Parathyroid adenoma (tissue), 2 donors: ENCODE data around the gene FAM124B.

Source experiments
- H2AFZ ChIP-seq: fragments of 300-600 bp; sonication (generic); one replicate; pipeline ENCODE4 v1.7.0; 2017; ENCODE audit warnings: antibody characterized with exemption, mild to moderate bottlenecking
- H3K27ac ChIP-seq: fragments of 300-600 bp; sonication (generic); one replicate; pipeline ENCODE4 v1.7.0; 2017
- H3K27me3 ChIP-seq: fragments of 300-600 bp; sonication (generic); one replicate; pipeline ENCODE4 v1.7.0; 2017; ENCODE audit warnings: low read length; ENCODE audit not compliant: control insufficient read depth, insufficient read depth
- H3K36me3 ChIP-seq: fragments of 300-600 bp; sonication (generic); one replicate; pipeline ENCODE4 v1.7.0; 2017; ENCODE audit warnings: low read length; ENCODE audit not compliant: control insufficient read depth, insufficient read depth
- H3K4me1 ChIP-seq: fragments of 300-600 bp; sonication (generic); one replicate; pipeline ENCODE4 v1.7.0; 2017; ENCODE audit warnings: control low read depth
- H3K4me2 ChIP-seq: fragments of 300-600 bp; sonication (generic); one replicate; pipeline ENCODE4 v1.7.0; 2017; ENCODE audit warnings: low read length
- H3K4me3 ChIP-seq: fragments of 300-600 bp; sonication (generic); one replicate; pipeline ENCODE4 v1.7.0; 2017; ENCODE audit warnings: low read depth, low read length
- H3K79me2 ChIP-seq: fragments of 300-600 bp; sonication (generic); one replicate; pipeline ENCODE4 v1.7.0; 2017; ENCODE audit warnings: control low read depth
- H3K9ac ChIP-seq: fragments of 300-600 bp; sonication (generic); one replicate; pipeline ENCODE4 v1.7.0; 2017; ENCODE audit warnings: mild to moderate bottlenecking
- H3K9me3 ChIP-seq: fragments of 300-600 bp; sonication (generic); one replicate; pipeline ENCODE4 v1.7.0; 2017; ENCODE audit warnings: low read length; ENCODE audit not compliant: control insufficient read depth
- TF ChIP-seq, protein P1 (sequence below): fragments of 300-600 bp; sonication (generic); IDR thresholded peaks from one replicate; pipeline ENCODE4 v1.7.0; 2017; ENCODE audit warnings: antibody characterized with exemption, mild to moderate bottlenecking
- donor health status: primary hyperparathyroidism.

The FAM124B gene

GRCh38 chr2:224379172-224379571 is 22.7 kb downstream of the FAM124B start:
- TF ChIP-seq, protein P1, sequence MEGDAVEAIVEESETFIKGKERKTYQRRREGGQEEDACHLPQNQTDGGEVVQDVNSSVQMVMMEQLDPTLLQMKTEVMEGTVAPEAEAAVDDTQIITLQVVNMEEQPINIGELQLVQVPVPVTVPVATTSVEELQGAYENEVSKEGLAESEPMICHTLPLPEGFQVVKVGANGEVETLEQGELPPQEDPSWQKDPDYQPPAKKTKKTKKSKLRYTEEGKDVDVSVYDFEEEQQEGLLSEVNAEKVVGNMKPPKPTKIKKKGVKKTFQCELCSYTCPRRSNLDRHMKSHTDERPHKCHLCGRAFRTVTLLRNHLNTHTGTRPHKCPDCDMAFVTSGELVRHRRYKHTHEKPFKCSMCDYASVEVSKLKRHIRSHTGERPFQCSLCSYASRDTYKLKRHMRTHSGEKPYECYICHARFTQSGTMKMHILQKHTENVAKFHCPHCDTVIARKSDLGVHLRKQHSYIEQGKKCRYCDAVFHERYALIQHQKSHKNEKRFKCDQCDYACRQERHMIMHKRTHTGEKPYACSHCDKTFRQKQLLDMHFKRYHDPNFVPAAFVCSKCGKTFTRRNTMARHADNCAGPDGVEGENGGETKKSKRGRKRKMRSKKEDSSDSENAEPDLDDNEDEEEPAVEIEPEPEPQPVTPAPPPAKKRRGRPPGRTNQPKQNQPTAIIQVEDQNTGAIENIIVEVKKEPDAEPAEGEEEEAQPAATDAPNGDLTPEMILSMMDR: no peak
- H3K4me1 ChIP-seq: peaks cover 42% of the 10 kb centered on the region

DNA sequence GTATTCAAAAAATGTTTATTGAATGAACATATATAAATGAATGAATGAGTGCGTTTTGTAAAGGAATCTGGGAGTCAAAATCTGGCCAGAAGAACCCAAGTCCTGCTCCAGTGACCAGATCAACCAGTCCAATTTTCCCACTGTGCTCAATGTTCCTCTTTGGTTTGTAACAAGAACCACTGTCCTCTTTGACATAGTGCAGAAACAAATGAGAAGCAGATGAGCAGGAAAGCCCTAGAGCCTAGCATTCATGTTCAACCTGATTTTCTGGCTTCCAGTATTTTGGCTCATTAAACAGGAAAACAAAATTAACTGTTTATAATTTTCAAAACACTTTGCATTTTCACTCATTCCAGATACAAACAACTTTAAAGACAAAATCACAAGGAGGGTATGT is 23.2 kb downstream of the FAM124B start:
- peaks cover 14% of the 10 kb centered on the region for H3K79me2 ChIP-seq
- no peak overlapping the region for H3K4me2 ChIP-seq
- no peaks in the 10 kb centered on the region for H3K9me3 ChIP-seq
- no peak overlapping the region for H3K9ac ChIP-seq
- peak overlapping the region; percentile 90 for H3K27ac ChIP-seq
- TF ChIP-seq, protein P1: no peak
- H3K4me1 ChIP-seq: peaks cover 42% of the 10 kb centered on the region
- no peaks in the 10 kb centered on the region for H3K36me3 ChIP-seq
- H3K4me3 ChIP-seq: no peak overlapping the region
- no peak overlapping the region for H2AFZ ChIP-seq
- no peaks in the 10 kb centered on the region for H3K27me3 ChIP-seq

More at GRCh38 chr2:224379172-224379571, 22.7 kb downstream of the FAM124B start:
- Histone ChIP-seq H3K27me3 (no peaks in the 10 kb centered on the region), H3K9me3 (no peaks in the 10 kb centered on the region), H3K9ac (no peak overlapping the region), H3K79me2 (peaks cover 18% of the 10 kb centered on the region), H3K4me2 (no peak overlapping the region), H3K4me3 (no peak overlapping the region), H2AFZ (no peak overlapping the region), H3K36me3 (no peaks in the 10 kb centered on the region), H3K27ac (peak overlapping the region; percentile 90)

DNA sequence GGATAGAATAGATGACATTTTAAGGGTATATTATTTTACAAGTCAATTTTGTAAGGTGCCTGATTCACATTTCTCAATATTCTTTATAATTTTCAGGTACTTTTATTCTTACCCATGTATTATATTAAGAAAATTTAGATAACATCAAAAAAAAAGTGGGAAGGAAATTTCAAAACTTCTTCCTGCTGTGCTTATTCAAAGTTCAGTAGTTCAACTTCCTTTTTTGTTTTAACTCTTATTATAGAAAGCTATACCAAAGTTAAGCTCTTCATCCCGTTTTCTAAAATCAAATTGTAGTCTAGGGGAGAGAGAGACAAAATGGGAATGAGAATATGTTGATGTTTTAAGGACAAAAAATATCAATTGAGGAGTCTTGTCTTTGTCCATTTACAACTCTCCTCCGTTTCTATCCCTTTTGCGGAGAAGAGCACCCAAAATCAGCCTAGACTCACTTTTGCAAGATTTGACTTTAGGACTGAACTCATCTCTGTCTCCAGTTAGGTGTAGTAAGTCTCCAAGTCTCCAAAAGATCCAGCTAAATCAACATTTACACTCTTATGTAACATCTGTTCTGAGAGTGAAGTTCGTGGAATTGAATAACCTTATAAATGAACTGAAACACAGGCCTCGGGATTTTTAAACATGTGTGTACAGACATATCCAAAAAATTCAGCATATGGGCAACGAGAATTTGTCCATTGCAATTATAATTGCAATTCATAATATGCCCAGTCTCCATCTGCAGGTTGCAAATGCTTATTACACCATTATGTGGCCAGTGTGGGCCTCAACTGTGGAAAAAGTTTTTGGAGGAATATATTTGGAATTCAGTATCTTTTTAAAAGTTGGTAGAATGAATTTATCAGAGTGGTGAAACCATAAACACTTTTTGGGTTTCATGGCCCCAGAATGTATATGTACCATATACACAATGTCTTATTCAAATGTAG is 23.9 kb downstream of the FAM124B start:
- Histone ChIP-seq H3K79me2 (peaks cover 11% of the 10 kb centered on the region), H2AFZ (no peak overlapping the region), H3K4me1 (peaks cover 42% of the 10 kb centered on the region), H3K4me2 (no peak overlapping the region), H3K9me3 (no peaks in the 10 kb centered on the region), H3K27ac (no peak overlapping the region), H3K9ac (no peak overlapping the region), H3K36me3 (no peaks in the 10 kb centered on the region), H3K4me3 (no peak overlapping the region), H3K27me3 (no peaks in the 10 kb centered on the region)
- TF ChIP-seq, protein P1: peak; percentile 17

GRCh38 chr2:224372641-224373040 is 29.3 kb downstream of the FAM124B start:
- Histone ChIP-seq H3K9ac (no peak overlapping the region), H3K27me3 (no peaks in the 10 kb centered on the region), H3K4me3 (no peak overlapping the region), H3K9me3 (no peaks in the 10 kb centered on the region), H3K4me2 (no peak overlapping the region), H3K79me2 (peaks cover 4% of the 10 kb centered on the region), H3K36me3 (no peaks in the 10 kb centered on the region), H3K4me1 (peaks cover 8% of the 10 kb centered on the region), H3K27ac (no peak overlapping the region), H2AFZ (no peak overlapping the region)
- TF ChIP-seq, protein P1: no peak
